ENCODE results near the gene RALGAPA2. TPM values are rescaled to one million over a fixed set of nuclear protein-coding genes. Genes with fewer than 3 reads are reported as not detected.

RALGAPA2 gene
- total RNA-seq, 2 donors from 2014 or later = 40.2 to 45.4 TPM

GRCh38 chr20:20364593-20365479, 347.6 kb downstream of the RALGAPA2 start:
- Histone ChIP-seq H3K9me3 (no peaks in the 10 kb centered on the region), H3K4me1 (peaks cover 45% of the 10 kb centered on the region), H3K27me3 (peaks cover 0 to 28% of the 10 kb centered on the region in 2 donors), H3K4me3 (no peak overlapping the region), H3K36me3 (replicated peaks in 1 of 2; ENCODE audit: insufficient read depth in 1 of 2, low read depth in 2 of 2) (no peaks in the 10 kb centered on the region), H3K27ac (no peak overlapping the region)
- WGBS, 2 donors = 5 to 7% methylated on average over 34 to 70 of the region's 70 CpGs
- TF ChIP-seq POLR2A (IDR thresholded peaks at IDR 0.05) = no peak
- no peak for TF ChIP-seq CTCF (IDR thresholded peaks at IDR 0.05)
- DNase-seq (no peak), ATAC-seq (no peak)
- intact Hi-C loops (cut with DNase I) = no loop called here

- intact Hi-C loops (cut with DNase I) = no loop called here
- Histone ChIP-seq H3K4me1 (peaks cover 37% of the 10 kb centered on the region), H3K4me3 (no peak overlapping the region), H3K27me3 (peaks cover 0 to 28% of the 10 kb centered on the region in 2 donors), H3K36me3 (replicated peaks in 1 of 2; ENCODE audit: insufficient read depth in 1 of 2, low read depth in 2 of 2) (no peaks in the 10 kb centered on the region), H3K27ac (no peak overlapping the region), H3K9me3 (no peaks in the 10 kb centered on the region)
- ATAC-seq = no peak
- TF ChIP-seq CTCF (IDR thresholded peaks at IDR 0.05) (no peak), POLR2A (IDR thresholded peaks at IDR 0.05) (no peak)
- 1 to 4% methylated on average over 26 to 70 of the region's 70 CpGs for WGBS, 2 donors
- no peak for DNase-seq
Observed at GRCh38 chr20:20363799-20364592, 348.4 kb downstream of the RALGAPA2 start.

- intact Hi-C loops (cut with DNase I) = no loop called here
Observed at GRCh38 chr20:20363434-20363798, 349.0 kb downstream of the RALGAPA2 start.

GRCh38 chr20:20362774-20363433, 349.5 kb downstream of the RALGAPA2 start:
- Histone ChIP-seq H3K4me1 (peaks cover 32% of the 10 kb centered on the region), H3K27me3 (peaks cover 0 to 26% of the 10 kb centered on the region in 2 donors), H3K27ac (no peak overlapping the region), H3K9me3 (no peaks in the 10 kb centered on the region), H3K4me3 (no peak overlapping the region), H3K36me3 (replicated peaks in 1 of 2; ENCODE audit: insufficient read depth in 1 of 2, low read depth in 2 of 2) (no peaks in the 10 kb centered on the region)
- TF ChIP-seq CTCF (IDR thresholded peaks at IDR 0.05) (no peak), POLR2A (IDR thresholded peaks at IDR 0.05) (peak in 1 of 3 donors; percentile 2)
- no peak for ATAC-seq
- intact Hi-C loops (cut with DNase I) = no loop called here
- DNase-seq = no peak
- WGBS, 2 donors = 5% methylated on average over 17 of the region's 17 CpGs

More at GRCh38 chr20:20363434-20363798, 349.0 kb downstream of the RALGAPA2 start:
- Histone ChIP-seq H3K36me3 (replicated peaks in 1 of 2; ENCODE audit: insufficient read depth in 1 of 2, low read depth in 2 of 2) (no peaks in the 10 kb centered on the region), H3K9me3 (no peaks in the 10 kb centered on the region), H3K27ac (no peak overlapping the region), H3K27me3 (peaks cover 0 to 28% of the 10 kb centered on the region in 2 donors), H3K4me1 (peaks cover 34% of the 10 kb centered on the region), H3K4me3 (no peak overlapping the region)
- TF ChIP-seq POLR2A (IDR thresholded peaks at IDR 0.05) = no peak
- no peak for TF ChIP-seq CTCF (IDR thresholded peaks at IDR 0.05)
- ATAC-seq = no peak
- 3 to 5% methylated on average over 15 of the region's 15 CpGs for WGBS, 2 donors
- DNase-seq = no peak

Data from body of pancreas (tissue), 4 donors.